SK-N-SH treated with all-trans-retinoic acid at 6 μM for 48 hours (cell line): ENCODE measurements around the gene PRKCQ.

Experiments
- CSDC2 ChIP-seq: fragments of 250-450 bp; sonication (Bioruptor Pico); IDR thresholded peaks from 2 replicates; pipeline ENCODE4 v1.5.0; 2020; ENCODE audit warnings: mild to moderate bottlenecking, moderate library complexity
- ISL1 ChIP-seq: fragments of 250-450 bp; sonication (Bioruptor Pico); IDR thresholded peaks from 2 replicates; pipeline ENCODE4 v2.1.2; 2022; ENCODE audit warnings: mild to moderate bottlenecking, moderate library complexity
- RARB ChIP-seq: fragments of 250-450 bp; sonication (Bioruptor Pico); IDR thresholded peaks from 2 replicates; pipeline ENCODE4 v1.8.0; 2021; ENCODE audit warnings: mild to moderate bottlenecking, moderate library complexity

DNA sequence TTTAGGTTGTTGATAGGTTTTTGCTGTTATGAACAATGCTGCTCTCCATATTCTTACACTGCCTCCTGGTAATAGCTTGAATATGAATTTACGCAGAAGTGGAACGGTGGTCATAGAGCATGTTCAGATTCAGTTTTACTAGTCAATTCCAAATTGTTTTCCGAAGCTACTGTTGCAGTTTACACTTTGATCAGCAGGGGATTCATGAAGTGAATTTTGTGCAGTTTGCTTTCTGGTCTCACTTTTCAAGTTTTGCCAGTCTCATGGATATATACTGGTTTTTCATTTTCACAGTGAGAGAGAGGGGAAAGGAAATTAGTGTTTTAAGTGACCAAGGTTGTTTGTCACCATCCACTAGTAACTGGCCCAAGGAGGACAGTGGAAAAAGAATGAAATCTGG is 171.3 kb downstream of the PRKCQ start:
- TF ChIP-seq ISL1 (no peak), RARB (CRISPR knock-in tag) (no peak), CSDC2 (no peak)
